ENCODE results near the gene SMAD6. TPM values are rescaled to one million over a fixed set of nuclear protein-coding genes. Genes with fewer than 3 reads are reported as not detected.

Gene SMAD6
- total RNA-seq, 4 donors from 2014 or later, result 1.7 to 6.3 (median 3.8) TPM

DNA sequence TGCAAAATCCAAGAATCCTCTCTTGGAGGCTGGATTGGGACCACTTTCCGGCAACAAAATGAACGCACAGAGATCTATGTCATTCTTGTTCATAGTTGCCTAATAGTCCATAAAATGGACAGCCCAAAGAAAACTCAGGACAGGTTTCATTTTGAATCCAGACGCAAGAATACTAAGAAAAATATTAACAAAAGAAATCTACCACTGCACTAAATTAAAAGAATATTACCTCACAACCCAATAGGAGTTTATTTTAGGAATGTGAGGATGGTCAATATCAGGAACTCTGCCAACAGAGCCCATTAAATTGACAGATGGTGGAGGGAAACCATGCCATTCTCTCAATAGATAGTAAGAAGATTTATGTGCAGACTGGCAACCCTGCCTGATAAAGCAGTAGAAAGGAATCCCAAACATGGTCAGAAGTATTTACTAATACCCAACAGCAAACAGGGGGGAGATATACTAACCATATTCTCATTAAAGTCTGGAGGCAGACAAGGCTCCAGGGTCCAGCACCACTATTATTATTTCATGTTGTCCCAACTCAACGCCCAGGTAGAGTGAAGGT lies 127.6 kb downstream of the SMAD6 start:
- WGBS, 2 donors, result 91 to 94% methylated on average over 4 of the region's 4 CpGs
- H3K9me3 ChIP-seq, result no peaks in the 10 kb centered on the region
- no peak for TF ChIP-seq POLR2A (IDR thresholded peaks at IDR 0.05)
- TF ChIP-seq, protein P1, sequence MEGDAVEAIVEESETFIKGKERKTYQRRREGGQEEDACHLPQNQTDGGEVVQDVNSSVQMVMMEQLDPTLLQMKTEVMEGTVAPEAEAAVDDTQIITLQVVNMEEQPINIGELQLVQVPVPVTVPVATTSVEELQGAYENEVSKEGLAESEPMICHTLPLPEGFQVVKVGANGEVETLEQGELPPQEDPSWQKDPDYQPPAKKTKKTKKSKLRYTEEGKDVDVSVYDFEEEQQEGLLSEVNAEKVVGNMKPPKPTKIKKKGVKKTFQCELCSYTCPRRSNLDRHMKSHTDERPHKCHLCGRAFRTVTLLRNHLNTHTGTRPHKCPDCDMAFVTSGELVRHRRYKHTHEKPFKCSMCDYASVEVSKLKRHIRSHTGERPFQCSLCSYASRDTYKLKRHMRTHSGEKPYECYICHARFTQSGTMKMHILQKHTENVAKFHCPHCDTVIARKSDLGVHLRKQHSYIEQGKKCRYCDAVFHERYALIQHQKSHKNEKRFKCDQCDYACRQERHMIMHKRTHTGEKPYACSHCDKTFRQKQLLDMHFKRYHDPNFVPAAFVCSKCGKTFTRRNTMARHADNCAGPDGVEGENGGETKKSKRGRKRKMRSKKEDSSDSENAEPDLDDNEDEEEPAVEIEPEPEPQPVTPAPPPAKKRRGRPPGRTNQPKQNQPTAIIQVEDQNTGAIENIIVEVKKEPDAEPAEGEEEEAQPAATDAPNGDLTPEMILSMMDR (IDR thresholded peaks at IDR 0.05), result no peak
- no peak for DNase-seq
- no peaks in the 10 kb centered on the region for H3K36me3 ChIP-seq
- no peak overlapping the region for H3K27ac ChIP-seq
- H3K27me3 ChIP-seq, result peaks cover 0 to 4% (median 0%) of the 10 kb centered on the region in 4 donors
- peaks cover 0 to 9% (median 0%) of the 10 kb centered on the region in 3 donors for H3K4me1 ChIP-seq
- H3K4me3 ChIP-seq, result no peak overlapping the region
- intact Hi-C loops (cut with DNase I), result no loop called here

DNA sequence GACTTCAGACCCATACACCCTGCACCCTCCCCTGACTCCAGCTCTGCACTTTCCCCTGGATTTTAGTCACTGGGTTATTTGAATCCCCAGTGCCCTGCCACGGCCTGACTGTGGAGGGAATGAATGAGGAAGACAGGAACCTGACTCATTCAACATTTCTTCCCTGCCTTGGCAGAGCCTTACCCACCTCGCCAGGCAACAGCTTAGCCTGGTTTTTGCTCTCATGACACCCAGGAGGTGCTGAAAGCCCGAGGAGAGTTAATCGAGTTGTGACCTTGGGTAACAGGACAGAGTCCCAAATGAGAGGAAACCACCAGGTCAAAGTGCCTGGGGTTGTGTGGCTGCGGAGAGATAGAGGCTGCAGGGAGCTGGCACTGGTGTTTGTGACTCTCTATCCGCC lies 128.3 kb downstream of the SMAD6 start:
- H3K36me3 ChIP-seq, result no peaks in the 10 kb centered on the region
- no peak for DNase-seq
- no peak overlapping the region for H3K27ac ChIP-seq
- no peak overlapping the region for H3K4me3 ChIP-seq
- intact Hi-C loops (cut with DNase I), result no loop called here
- TF ChIP-seq POLR2A (IDR thresholded peaks at IDR 0.05), result no peak
- TF ChIP-seq, protein P1 (IDR thresholded peaks at IDR 0.05), result no peak
- 41 to 63% methylated on average over 6 of the region's 6 CpGs for WGBS, 2 donors
- peaks cover 0 to 9% (median 0%) of the 10 kb centered on the region in 3 donors for H3K4me1 ChIP-seq
- no peaks in the 10 kb centered on the region for H3K9me3 ChIP-seq
- H3K27me3 ChIP-seq, result peaks cover 0 to 4% (median 0%) of the 10 kb centered on the region in 4 donors

DNA sequence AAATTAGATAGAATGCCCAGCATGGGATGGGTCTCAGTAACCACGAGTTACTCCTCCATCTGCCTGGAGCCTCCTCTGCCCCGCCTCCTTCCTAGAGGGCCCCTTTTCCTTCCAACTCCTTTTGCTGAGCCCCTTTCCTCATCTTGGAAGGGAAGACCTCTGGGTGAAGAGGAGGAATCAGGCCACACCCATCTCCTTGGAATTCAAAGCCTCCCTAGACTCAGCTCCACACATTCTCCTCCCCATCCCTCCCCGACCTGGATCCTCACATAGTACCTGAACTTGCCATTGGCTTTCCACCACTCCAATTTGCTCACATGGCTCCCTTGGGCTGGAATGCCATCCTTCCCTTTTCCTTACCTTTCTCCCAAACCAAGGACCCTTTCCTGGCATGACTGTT lies 128.8 kb downstream of the SMAD6 start:
- H3K4me1 ChIP-seq, result peaks cover 0 to 9% (median 0%) of the 10 kb centered on the region in 3 donors
- no peaks in the 10 kb centered on the region for H3K36me3 ChIP-seq
- H3K4me3 ChIP-seq, result no peak overlapping the region
- H3K27me3 ChIP-seq, result peaks cover 0 to 4% (median 0%) of the 10 kb centered on the region in 4 donors
- no peaks in the 10 kb centered on the region for H3K9me3 ChIP-seq
- TF ChIP-seq, protein P1 (IDR thresholded peaks at IDR 0.05), result no peak
- TF ChIP-seq POLR2A (IDR thresholded peaks at IDR 0.05), result no peak
- 75 to 77% methylated on average over 3 of the region's 3 CpGs for WGBS, 2 donors
- no peak overlapping the region for H3K27ac ChIP-seq
- DNase-seq, result no peak
- intact Hi-C loops (cut with DNase I), result no loop called here

DNA sequence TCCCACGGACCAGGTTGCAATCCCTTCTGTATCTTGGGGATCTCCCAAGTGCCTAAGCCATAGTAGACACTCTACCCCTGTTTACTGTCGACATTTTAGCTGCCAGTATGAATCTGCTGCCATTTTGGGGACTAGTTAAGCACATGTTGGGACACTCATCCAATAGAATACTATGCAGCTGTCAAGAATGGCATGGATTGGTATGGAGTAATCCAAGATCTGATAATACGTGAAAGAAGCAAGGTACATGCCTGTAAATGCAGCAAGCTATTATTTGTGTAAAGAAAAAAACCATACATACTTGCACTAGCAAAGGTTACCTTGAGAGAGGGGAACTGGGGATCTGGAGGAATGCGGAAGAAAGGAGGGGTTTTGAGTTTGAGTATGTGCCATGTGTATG lies 129.3 kb downstream of the SMAD6 start:
- DNase-seq, result no peak
- intact Hi-C loops (cut with DNase I), result no loop called here
- H3K27me3 ChIP-seq, result peaks cover 0 to 4% (median 0%) of the 10 kb centered on the region in 4 donors
- TF ChIP-seq, protein P1 (IDR thresholded peaks at IDR 0.05), result no peak
- TF ChIP-seq POLR2A (IDR thresholded peaks at IDR 0.05), result no peak
- H3K36me3 ChIP-seq, result no peaks in the 10 kb centered on the region
- no peak overlapping the region for H3K27ac ChIP-seq
- no peaks in the 10 kb centered on the region for H3K9me3 ChIP-seq
- peaks cover 0 to 9% (median 0%) of the 10 kb centered on the region in 3 donors for H3K4me1 ChIP-seq
- H3K4me3 ChIP-seq, result no peak overlapping the region
- WGBS, 2 donors, result 81 to 91% methylated on average over 3 to 4 of the region's 4 CpGs

DNA sequence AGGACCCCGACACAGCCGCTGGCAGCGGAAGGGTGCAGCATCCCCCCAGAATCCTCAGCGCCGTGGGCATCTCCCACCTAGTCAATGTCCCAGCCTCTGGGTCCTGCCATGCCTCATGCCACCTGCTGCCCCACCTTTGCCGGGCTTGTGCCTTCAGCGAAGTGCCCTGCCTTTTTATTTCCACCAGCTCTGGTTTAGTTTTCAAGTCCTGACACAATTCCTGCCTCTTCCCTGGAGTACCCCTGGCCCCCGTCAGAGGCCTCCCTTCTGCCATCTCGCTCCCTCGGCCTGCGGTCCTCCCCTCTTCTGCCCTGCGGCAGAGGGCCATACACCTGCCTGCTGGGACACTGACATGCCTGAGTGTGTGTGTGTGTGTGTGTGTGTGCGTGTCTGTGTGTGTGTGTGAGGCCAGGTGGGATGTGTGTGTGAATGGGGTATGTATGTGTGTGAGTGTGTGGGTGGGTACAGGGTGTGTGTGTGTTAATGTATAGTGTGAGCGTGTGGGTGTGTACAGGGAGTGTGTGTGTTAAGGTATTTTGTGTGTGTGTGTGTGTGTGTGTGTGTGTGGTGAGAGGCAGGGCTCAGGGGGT lies 129.9 kb downstream of the SMAD6 start:
- no peak overlapping the region for H3K4me3 ChIP-seq
- intact Hi-C loops (cut with DNase I), result no loop called here
- no peak for TF ChIP-seq POLR2A (IDR thresholded peaks at IDR 0.05)
- TF ChIP-seq, protein P1 (IDR thresholded peaks at IDR 0.05), result no peak
- H3K27ac ChIP-seq, result no peak overlapping the region
- DNase-seq, result no peak
- H3K27me3 ChIP-seq, result peaks cover 0 to 4% (median 0%) of the 10 kb centered on the region in 4 donors
- H3K9me3 ChIP-seq, result no peaks in the 10 kb centered on the region
- H3K36me3 ChIP-seq, result no peaks in the 10 kb centered on the region
- 91 to 93% methylated on average over 14 of the region's 14 CpGs for WGBS, 2 donors
- peaks cover 0 to 9% (median 0%) of the 10 kb centered on the region in 3 donors for H3K4me1 ChIP-seq
